Measurements from ENCODE around the gene C1QTNF12.

The C1QTNF12 gene, protein sequence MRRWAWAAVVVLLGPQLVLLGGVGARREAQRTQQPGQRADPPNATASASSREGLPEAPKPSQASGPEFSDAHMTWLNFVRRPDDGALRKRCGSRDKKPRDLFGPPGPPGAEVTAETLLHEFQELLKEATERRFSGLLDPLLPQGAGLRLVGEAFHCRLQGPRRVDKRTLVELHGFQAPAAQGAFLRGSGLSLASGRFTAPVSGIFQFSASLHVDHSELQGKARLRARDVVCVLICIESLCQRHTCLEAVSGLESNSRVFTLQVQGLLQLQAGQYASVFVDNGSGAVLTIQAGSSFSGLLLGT

DNA sequence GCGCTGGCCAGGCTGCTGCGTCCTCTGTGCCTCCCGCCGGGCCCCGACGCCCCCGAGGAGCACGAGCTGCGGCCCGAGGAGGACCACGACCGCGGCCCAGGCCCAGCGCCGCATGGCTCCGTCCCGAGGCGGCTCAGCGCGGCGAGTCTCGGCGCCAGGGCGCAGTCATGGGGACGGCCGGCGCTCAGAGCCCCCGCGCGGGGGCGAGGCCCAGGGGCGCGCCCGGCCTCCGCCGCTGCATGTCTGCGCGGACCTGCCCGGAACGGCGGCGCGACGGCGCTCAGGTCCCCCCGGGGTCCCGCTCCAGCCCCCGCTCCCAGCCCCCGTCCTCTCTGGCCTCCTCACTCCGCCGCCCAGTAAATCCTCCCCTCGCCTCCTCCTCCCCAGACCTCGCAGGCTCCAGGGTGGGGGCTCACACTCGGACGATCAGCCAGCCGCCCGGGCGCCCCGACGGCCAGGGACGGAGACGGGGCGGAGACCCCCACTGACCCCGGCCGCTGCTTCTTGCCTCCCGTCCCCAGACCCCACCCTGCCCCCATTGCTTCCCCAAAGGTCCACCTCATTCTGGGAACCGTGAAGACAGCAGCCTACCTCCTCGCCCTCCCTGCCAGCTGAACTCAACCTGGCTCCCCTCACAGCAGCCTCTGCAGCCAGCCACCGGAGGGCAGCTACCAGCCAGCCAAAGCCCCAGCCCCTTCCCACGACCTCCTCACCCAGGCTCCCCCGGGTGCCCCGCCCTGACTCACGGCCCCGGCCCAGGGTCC, at the start of gene C1QTNF12:
TSS of gene C1QTNF12 (minus strand) at position 146 of the 764 bp plus-strand sequence. CDS start at position 114, 32 bp downstream.
- DNase-seq (ENCODE audit: low read depth) = no peak

DNA sequence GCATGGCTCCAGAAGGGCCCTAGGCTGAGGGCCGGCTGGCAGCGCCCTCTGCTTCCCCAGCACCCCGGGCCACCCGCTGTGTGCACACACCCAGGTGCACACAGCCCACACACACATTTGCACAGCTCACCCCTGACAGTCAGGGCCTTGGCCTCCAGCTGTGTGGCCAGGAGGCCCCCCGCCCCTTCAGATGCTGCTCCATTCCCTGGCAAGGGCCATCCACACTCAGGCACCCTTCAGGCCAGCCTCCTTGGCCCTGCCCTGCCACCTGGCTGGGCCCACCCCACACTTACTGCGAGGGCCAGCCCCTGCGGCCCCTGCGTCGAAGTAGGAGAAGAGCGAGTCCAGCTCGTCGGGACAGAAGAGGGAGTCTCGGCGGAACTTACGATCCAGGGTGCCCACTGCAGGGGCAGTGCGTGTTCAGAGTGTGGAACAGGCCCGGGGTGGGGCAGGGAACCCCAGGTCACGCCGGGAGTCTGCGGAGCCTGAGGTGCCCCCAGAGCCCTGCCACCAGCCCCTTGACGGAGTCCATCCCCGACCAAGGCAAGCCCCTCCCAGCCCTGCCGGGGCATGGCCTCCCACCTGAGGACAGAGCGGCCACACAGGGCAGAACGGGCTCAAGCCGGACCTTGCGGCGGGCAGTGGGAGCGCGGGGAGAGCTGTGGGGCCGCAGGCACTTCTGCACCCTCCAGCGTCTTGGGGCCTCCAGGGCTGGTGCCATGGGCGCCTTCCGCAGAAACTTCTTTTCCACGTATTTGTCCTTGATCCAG, 48.8 kb upstream of the C1QTNF12 start:
- no peak for DNase-seq (ENCODE audit: low read depth)

DNA sequence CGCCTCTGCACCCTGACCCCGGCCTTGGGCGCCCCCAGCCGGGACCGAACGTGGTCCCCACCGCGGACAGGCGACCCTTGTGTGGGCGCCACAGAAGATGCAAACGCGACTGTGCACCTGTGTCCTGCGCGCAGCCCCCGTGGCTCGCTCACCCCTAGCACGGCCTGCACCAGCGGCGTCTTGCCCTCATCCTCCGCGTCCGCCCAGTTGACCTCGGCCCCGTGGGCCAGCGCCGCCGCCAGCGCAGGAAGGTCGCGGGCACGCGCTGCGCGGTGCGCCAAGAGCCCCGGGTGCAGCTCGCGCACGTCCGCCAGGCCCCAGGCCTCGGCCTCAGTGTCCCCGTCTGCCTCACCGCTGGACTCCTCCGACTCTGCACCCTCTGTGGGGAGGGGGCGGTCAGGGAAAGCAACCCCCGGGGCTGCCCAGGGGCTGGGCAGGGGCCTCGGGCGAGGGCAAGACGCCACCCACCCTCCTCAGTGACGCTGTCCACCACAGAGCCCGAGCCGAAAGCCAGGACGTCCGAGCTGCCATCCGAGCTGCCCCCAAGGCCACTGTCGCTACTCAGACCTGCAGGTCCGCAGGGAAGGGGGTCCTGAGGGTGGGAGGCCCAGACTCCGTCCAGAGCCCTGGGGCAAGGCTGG, 47.8 kb upstream of the C1QTNF12 start:
- DNase-seq (ENCODE audit: low read depth) = no peak

DNA sequence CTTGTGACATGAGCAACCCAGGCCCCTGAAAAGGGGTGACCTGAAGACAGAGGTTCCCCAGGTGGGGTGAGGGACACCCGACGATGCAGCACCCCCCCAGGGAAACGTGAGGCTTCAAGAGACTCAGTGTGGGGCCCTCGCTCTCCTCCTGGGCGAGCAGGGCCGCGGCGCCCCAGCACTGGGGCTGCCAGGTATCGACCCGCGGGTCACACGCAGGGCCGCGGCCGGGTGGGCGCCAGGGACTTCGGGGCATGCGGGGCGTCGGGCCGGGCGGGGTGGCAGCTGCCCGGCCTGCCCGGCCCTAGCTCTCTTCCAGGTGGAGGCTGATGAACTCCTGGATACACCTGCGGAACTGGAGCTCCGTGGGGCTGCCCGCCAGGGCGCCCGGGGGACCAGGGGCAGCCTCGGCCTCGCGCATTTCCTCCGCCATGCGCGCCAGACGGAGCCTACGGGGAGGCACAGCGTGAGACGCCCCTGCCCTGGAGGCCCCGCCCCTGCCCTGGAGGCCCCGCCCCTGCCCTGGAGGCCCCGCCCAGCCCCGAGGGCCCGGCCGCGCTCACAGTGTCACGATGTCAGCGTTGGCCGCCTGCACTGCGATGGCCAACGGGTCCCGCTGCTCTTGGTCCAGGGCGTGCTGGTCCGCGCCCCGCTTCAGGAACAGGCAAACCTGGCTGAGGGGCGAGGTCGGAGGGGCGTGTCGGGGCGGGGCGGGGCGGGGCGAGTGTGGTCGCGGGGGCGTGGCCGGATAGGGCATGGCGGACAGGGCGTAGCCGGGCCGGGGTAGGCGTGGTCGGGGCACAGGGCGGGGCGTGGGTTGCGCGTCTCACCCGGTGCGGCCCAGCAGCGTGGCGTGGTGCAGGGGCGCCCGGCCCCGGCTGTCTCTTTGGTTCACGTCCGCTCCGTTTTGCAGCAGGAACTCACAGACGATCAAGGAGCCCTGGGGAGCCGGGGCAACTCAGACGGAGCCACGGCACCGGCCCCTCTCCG, 47.0 kb upstream of the C1QTNF12 start:
- no peak for DNase-seq (ENCODE audit: low read depth)

DNA sequence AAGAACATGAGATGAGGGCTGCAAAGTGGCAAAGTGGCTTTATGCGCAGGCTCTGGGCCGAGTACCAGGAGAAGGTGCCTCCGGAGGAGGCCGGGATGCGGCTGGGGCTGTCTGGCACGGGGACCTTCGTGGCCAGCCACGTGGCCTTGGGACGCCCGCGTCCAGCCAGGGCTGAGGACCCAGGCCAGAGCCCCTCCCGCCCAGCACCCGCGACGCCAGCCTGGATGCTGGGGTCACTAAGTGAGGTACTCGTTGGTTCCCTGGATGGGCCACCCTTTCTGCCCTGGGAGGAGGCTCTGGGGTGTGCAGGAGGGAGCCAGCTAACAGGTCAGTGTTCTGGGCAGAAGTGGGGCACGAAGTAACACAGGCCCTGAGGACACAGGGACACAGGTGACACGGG, 46.3 kb upstream of the C1QTNF12 start:
- DNase-seq (ENCODE audit: low read depth) = no peak

DNA sequence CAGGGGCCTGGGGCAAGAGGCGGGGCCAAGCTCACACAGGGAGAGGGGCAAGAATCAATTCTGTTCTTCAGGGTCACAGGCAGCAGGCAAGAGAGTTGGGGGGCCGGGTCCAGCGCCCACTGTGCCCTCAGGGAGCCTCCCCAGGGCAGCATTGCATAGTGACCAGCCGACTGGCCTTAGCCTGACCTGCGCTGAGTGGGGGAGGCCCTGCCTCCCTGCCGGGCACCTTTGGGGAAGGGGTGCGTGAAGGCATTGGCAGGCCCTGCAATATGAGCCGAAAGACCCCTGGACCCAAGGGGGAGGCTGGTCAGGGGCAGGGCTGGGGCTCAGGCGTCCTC, 45.9 kb upstream of the C1QTNF12 start:
- no peak for DNase-seq (ENCODE audit: low read depth)

DNA sequence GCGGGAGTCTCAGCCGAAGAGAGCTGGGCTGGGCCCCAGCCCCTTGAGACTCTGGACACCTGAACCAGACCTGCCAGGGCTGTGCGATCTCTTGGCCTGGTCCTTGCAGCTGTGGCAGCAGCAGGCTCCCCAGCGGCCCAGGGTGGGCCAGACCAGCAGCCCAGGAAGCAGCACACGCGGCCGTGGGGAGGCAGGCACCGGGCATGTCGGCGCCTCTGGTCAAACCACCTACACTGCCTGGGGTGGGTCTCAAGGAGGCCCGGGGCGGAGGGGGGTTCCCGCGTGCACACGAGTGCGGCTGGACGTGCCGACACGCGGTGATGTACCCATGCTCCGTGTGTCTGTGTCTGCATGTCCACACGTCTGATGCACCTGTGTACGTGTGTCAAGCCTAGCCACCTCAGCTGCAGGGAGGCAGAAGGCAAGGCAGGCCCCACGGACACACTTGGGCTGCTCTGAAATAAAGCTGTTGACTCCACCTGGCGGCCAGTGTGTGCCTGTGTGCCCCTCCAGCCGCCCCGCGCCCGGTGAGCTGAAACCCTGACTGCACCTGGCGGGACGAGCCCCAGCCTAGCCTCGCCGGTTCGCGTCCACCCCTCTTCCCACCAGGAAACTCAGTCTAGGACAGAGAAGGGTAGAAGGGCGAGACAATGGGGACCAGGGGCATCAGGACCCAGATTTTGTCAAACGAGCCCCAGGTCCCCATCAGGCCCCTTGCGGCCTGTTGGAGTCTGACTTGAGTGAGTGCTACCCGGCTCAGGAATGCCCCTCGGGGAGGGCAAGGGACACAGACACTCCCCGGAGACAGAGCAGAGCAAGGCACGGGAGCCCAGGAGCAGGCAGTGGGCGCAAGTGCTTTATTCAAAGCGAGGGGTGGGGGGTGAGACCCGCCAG, 45.3 kb upstream of the C1QTNF12 start:
- DNase-seq (ENCODE audit: low read depth) = peak; percentile 55

DNA sequence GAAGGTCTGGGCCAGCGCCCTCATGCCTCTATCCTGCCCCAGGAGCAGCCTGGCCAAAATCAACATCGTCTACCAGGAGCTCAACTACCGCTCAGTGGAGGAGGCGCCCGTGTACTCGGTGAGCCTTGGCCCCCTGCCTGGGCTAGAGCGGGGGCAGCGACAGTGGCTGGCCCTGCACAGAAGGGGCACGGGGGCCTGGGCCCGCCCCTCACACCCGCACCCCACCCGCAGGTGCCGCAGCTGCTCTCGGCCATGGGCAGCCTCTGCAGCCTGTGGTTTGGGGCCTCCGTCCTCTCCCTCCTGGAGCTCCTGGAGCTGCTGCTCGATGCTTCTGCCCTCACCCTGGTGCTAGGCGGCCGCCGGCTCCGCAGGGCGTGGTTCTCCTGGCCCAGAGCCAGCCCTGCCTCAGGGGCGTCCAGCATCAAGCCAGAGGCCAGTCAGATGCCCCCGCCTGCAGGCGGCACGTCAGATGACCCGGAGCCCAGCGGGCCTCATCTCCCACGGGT, 44.6 kb upstream of the C1QTNF12 start:
- no peak for DNase-seq (ENCODE audit: low read depth)

DNA sequence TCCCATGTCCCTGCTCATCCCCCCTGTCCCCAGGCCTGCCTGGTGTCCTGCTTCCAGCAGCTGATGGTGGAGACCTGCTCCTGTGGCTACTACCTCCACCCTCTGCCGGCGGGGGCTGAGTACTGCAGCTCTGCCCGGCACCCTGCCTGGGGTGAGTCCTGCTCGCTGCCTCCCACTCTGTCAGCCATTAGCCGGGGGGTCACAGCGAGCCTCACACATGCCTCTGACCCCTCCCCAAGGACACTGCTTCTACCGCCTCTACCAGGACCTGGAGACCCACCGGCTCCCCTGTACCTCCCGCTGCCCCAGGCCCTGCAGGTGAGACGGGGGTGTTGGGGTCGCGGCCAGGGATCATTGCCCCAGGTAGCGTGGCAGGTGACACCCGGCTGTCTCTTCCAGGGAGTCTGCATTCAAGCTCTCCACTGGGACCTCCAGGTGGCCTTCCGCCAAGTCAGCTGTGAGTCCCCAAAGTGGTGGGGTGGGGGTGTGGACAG, 43.8 kb upstream of the C1QTNF12 start:
- DNase-seq (ENCODE audit: low read depth) = no peak

DNA sequence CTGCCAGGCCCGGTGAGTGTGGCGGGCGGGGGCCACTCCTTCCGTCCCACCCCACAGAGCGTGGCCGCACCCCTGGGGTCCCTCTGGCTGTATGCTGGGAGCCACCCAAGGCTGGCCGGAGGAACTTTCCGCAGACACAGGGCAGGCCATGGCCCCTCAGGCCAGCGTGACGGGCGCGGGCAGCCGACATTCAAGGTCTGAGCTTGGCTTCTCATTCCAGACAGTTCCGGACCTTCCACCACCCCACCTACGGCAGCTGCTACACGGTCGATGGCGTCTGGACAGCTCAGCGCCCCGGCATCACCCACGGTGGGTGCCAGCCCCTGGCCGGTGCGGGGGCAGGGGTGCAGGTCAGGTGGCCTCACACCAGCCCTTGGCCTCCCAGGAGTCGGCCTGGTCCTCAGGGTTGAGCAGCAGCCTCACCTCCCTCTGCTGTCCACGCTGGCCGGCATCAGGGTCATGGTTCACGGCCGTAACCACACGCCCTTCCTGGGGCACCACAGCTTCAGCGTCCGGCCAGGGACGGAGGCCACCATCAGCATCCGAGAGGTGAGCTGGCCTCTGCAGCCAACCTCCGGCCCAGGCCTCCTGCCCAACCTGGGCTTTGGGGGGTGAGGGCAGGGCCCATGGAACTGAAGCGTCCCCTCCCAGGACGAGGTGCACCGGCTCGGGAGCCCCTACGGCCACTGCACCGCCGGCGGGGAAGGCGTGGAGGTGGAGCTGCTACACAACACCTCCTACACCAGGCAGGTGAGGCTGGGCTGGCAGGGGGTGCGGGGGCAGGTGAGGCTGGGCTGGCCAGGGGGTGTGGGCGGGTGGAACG, 41.0 kb upstream of the C1QTNF12 start:
- no peak for DNase-seq (ENCODE audit: low read depth)

DNA sequence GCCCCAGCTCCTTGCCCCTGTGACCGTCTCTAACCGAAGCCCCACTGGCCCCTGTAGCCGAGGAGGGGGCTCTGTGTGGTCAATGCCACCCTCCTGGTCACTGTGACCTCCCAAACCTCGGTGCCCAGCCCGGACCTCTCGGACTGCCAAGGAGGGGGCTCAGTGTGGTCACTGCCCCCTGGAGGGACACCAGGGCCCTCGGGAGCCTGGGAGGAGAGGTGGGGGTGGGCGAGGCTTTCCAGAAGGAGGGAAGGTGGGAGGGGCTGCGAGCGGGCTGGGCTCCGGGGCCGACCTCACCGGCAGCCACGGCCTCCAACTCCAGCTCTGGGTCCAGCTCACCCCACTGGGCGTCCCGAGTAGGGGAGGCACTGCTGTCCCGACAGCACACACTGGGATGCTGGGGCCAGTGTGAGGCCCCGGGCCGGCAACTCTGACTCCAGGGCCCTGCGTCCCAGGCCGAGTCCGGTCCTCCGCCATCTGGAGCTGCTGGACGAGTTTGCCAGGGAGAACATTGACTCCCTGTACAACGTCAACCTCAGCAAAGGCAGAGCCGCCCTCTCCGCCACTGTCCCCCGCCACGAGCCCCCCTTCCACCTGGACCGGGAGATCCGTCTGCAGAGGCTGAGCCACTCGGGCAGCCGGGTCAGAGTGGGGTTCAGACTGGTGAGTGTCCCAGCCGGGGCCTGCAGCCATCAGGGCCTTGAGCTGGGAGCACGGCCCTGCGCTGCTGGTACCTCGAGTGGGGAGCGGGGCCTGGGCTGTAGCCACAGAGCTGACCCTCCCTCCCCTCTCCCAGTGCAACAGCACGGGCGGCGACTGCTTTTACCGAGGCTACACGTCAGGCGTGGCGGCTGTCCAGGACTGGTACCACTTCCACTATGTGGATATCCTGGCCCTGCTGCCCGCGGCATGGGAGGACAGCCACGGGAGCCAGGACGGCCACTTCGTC, 40.1 kb upstream of the C1QTNF12 start:
- DNase-seq (ENCODE audit: low read depth) = no peak

DNA sequence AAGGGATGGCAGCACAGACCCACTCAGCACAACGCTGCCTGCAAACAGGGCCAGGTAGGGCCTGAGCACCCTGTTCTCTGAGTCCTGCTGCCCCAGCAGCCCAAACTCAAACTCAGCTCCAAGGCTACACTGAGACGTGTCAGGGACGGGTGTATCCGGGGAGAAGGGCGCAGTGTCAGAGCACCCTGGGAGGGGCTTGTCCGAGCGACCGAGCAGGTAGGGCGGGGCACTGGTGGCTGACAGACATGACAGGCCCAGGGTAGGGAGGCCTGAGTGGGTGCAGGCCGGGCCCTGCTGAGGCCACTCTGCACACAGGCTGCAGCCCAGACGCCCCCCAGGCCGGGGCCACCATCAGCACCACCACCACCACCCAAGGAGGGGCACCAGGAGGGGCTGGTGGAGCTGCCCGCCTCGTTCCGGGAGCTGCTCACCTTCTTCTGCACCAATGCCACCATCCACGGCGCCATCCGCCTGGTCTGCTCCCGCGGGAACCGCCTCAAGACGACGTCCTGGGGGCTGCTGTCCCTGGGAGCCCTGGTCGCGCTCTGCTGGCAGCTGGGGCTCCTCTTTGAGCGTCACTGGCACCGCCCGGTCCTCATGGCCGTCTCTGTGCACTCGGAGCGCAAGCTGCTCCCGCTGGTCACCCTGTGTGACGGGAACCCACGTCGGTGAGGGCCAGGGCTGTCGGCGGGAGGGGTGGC, 39.2 kb upstream of the C1QTNF12 start:
- DNase-seq (ENCODE audit: low read depth) = no peak

DNA sequence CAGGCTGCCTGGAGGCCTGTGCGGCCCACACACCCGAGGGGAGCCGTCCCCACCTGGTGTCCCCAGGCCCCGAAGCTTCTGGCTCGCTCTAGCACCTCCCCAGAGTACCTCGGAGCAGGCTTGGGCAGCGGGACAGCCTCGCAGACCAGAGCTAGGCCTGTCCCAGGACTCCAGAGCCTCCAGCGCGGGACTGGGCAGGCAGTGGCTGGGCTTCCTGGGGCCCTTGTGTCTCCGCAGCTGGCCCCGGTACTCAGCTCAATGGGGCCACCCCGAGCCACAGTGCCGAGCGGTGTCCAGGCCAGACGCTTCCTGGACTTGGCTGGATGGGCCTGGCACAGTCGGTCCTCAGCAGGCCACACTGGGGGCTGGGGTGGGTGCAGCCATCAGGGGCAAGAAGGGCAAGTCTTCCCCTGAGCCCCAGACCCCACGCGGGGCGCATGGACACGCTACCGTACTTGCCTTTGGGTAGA, 38.6 kb upstream of the C1QTNF12 start:
- DNase-seq (ENCODE audit: low read depth) = no peak

DNA sequence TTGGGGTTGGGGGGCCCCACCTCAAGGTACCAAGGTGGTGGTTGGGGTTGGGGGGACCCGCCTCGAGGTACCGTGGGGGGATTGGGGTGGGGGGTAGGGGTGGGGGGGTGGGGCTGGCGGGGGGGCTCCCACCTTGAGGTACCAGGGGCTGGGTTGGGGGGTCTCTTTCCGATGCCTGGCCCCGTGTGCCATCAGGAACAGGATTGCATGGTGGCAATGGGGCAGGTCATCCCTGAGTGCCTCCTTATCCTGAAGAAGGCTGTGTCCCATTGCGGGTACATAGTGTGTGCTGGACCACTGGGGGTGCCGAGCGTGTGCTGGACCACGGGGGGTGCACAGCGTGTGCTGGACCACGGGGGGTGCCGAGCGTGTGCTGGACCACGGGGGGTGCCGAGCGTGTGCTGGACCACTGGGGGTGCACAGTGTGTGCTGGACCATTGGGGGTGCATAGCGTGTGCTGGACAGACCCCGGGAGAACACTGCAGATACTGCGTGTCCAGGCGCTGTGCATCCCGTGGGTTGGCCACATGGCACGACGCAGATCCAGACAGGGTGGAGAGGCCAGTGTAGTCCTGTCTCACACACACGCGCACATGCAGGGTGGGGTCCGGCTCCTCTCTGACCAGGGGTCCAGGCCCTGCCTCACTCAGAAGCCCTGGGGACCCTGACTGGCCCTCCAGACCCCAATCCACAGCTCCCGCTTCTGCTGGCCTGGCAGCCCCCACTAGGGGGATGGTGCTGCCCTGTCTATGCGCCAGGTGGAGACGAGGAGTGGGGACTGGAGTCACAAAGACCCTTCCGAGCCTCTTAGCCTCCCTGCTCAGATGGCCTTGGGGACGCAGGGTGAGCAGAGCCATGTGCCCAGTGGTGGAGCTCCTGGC, 37.9 kb upstream of the C1QTNF12 start:
- no peak for DNase-seq (ENCODE audit: low read depth)

DNA sequence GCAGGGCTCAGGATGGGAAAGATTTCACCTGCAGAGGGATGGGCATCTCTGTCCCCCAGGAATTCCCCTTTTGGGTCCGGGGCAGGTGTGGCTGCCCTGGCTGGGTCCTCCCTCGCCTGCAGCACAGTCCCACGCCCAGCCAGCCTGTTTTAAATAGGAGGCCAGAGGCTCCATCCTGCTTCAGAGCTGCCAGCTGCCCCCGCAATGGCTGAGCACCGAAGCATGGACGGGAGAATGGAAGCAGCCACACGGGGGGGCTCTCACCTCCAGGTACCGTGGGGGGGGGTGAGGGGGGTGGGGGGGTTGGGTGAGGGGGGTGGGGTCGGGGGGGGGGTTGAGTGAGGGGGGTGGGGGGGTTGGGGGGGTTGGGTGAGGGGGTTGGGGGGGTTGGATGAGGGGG, 37.3 kb upstream of the C1QTNF12 start:
- no peak for DNase-seq (ENCODE audit: low read depth)

DNA sequence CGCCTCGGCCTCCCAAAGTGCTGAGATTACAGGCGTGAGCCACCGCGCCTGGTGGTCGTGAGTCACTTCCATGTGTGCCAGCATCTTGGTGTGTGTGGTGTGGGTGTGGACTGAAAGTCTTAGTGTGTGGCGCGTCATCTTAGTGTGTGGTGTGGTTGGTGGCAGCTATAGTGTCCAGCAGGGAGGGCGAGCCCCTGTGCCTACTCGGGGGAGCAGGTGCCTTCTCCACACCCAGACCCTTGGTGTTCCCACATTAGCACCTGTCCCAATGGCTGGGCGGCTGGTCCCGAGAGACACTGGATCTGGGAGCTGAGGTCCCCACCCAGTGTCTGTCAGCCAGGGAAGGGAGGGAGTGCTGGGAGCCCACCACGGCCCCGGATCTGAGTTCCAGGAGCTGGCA, 36.5 kb upstream of the C1QTNF12 start:
- DNase-seq (ENCODE audit: low read depth) = no peak

All from activated T-cell treated with anti-CD3 and anti-CD28 coated beads for 48 hours (primary cell).